H9 (cell line): ENCODE data around the gene FGR. TPM values are rescaled to one million over a fixed set of nuclear protein-coding genes. Genes with fewer than 3 reads are reported as not detected.

Experiments used
- DNase-seq: peaks from one replicate; pipeline ENCODE4 v3.0.0-alpha.2; 2017
- H2AFZ ChIP-seq: one replicate; pipeline ENCODE4 v1.6.1; 2013; ENCODE audit warnings: mild to moderate bottlenecking, low read length, control low read depth, moderate library complexity
- H2AK5ac ChIP-seq: 2 replicates; pipeline ENCODE4 v1.6.1; 2013; ENCODE audit warnings: low read length, control low read depth, mixed read lengths; ENCODE audit not compliant: insufficient read length
- H2BK120ac ChIP-seq: one replicate; pipeline ENCODE4 v1.6.1; 2013; ENCODE audit warnings: low read depth, mild to moderate bottlenecking, low read length, control low read depth, inconsistent platforms; ENCODE audit not compliant: poor library complexity, severe bottlenecking
- H2BK12ac ChIP-seq: 2 replicates; pipeline ENCODE4 v1.6.1; 2013; ENCODE audit warnings: low read length, control low read depth, mixed read lengths, low read depth; ENCODE audit not compliant: insufficient read length
- H2BK15ac ChIP-seq: 2 replicates; pipeline ENCODE4 v1.6.1; 2013; ENCODE audit warnings: low read depth, low read length, control low read depth
- H2BK20ac ChIP-seq: one replicate; pipeline ENCODE4 v1.6.1; 2013; ENCODE audit warnings: low read depth, mild to moderate bottlenecking, low read length, control low read depth, inconsistent platforms; ENCODE audit not compliant: poor library complexity, severe bottlenecking
- H2BK5ac ChIP-seq: 2 replicates; pipeline ENCODE4 v1.6.1; 2013; ENCODE audit warnings: low read length, control low read depth, mixed read lengths; ENCODE audit not compliant: insufficient read length
- H3K14ac ChIP-seq: 2 replicates; pipeline ENCODE4 v1.6.1; 2013; ENCODE audit warnings: low read length, control low read depth; ENCODE audit not compliant: insufficient read depth
- H3K18ac ChIP-seq: 2 replicates; pipeline ENCODE4 v1.6.1; 2013; ENCODE audit warnings: low read depth, mild to moderate bottlenecking, mixed read lengths, low read length, control low read depth; ENCODE audit not compliant: insufficient read length
- H3K23ac ChIP-seq: 2 replicates; pipeline ENCODE4 v1.6.1; 2013; ENCODE audit warnings: low read length, control low read depth, mixed read lengths, low read depth; ENCODE audit not compliant: insufficient read length
- H3K23me2 ChIP-seq: 2 replicates; pipeline ENCODE4 v1.6.1; 2013; ENCODE audit warnings: low read depth, mild to moderate bottlenecking, mixed read lengths, low read length, control low read depth; ENCODE audit not compliant: insufficient read length, poor library complexity, severe bottlenecking
- H3K27ac ChIP-seq: 2 replicates; pipeline ENCODE4 v1.5.1; 2013; ENCODE audit warnings: low read length, control low read depth, mixed read lengths, low read depth; ENCODE audit not compliant: insufficient read length
- H3K27me3 ChIP-seq: 2 replicates; pipeline ENCODE4 v1.6.1; 2013; ENCODE audit warnings: low read length, control low read depth, inconsistent platforms; ENCODE audit not compliant: insufficient read depth
- H3K4ac ChIP-seq: 2 replicates; pipeline ENCODE4 v1.6.1; 2013; ENCODE audit warnings: low read depth, mild to moderate bottlenecking, control low read depth, inconsistent platforms, low read length, moderate library complexity
- H3K4me1 ChIP-seq: 2 replicates; pipeline ENCODE4 v1.6.1; 2013; ENCODE audit warnings: low read length, control low read depth, inconsistent platforms; ENCODE audit not compliant: insufficient read depth
- H3K4me2 ChIP-seq: 2 replicates; pipeline ENCODE4 v1.6.1; 2013; ENCODE audit warnings: low read length, control low read depth, mixed read lengths; ENCODE audit not compliant: insufficient read length, insufficient read depth
- H3K56ac ChIP-seq: 2 replicates; pipeline ENCODE4 v1.6.1; 2013; ENCODE audit warnings: low read depth, mild to moderate bottlenecking, mixed read lengths, low read length, control low read depth; ENCODE audit not compliant: insufficient read length
- H3K79me1 ChIP-seq: 2 replicates; pipeline ENCODE4 v1.6.1; 2013; ENCODE audit warnings: low read depth, mild to moderate bottlenecking, moderate library complexity, low read length, control low read depth, inconsistent platforms; ENCODE audit not compliant: insufficient read depth, poor library complexity, severe bottlenecking
- H3K79me2 ChIP-seq: 2 replicates; pipeline ENCODE4 v1.6.1; 2013; ENCODE audit warnings: low read length, control low read depth, inconsistent platforms; ENCODE audit not compliant: insufficient read depth
- H3K9ac ChIP-seq: 2 replicates; pipeline ENCODE4 v1.6.1; 2013; ENCODE audit warnings: low read length, control low read depth, mixed read lengths; ENCODE audit not compliant: insufficient read length; ENCODE audit errors: extremely low read depth
- H3K9me3 ChIP-seq: one replicate; pipeline ENCODE4 v1.6.1; 2013; ENCODE audit warnings: low read depth, low read length, inconsistent platforms; ENCODE audit not compliant: control insufficient read depth
- H3T11ph ChIP-seq: one replicate; pipeline ENCODE4 v1.6.1; 2013; ENCODE audit warnings: mild to moderate bottlenecking, low read length, control low read depth, inconsistent platforms
- H4K20me1 ChIP-seq: one replicate; pipeline ENCODE4 v1.6.1; 2013; ENCODE audit not compliant: control insufficient read depth, insufficient read length, insufficient read depth
- H4K5ac ChIP-seq: 2 replicates; pipeline ENCODE4 v1.6.1; 2013; ENCODE audit warnings: low read depth, mild to moderate bottlenecking, mixed read lengths, low read length, control low read depth; ENCODE audit not compliant: insufficient read length
- H4K8ac ChIP-seq: replicated peaks from 2 replicates; pipeline ENCODE4 v1.6.1; 2013; ENCODE audit warnings: low read length, control low read depth, mixed read lengths, low read depth; ENCODE audit not compliant: insufficient read length
- H4K91ac ChIP-seq: 2 replicates; pipeline ENCODE4 v1.6.1; 2013; ENCODE audit warnings: low read depth, mild to moderate bottlenecking, moderate library complexity, mixed read lengths, low read length, control low read depth; ENCODE audit not compliant: insufficient read length
- H3K27ac Mint-ChIP-seq, 3 experiments: 2 replicates in 2 of 3; 3 replicates in 1 of 3; pipeline ENCODE4 v1.8.0; 2020 to 2021; ENCODE audit warnings: mixed read lengths in 3 of 3, mild to moderate bottlenecking in 1 of 3, moderate library complexity in 1 of 3
- H3K27me3 Mint-ChIP-seq: 2 replicates; pipeline ENCODE4 v1.8.0; 2021; ENCODE audit warnings: low read depth, mild to moderate bottlenecking, moderate library complexity, mixed read lengths
- H3K36me3 Mint-ChIP-seq, 3 experiments: 2 replicates in 2 of 3; 3 replicates in 1 of 3; pipeline ENCODE4 v1.8.0; 2020 to 2021; ENCODE audit warnings: low read depth in 3 of 3, mixed read lengths in 3 of 3; ENCODE audit not compliant: insufficient read depth in 1 of 3
- H3K4me1 Mint-ChIP-seq, 2 experiments: 2 replicates each; pipeline ENCODE4 v1.8.0; 2020; ENCODE audit warnings: mixed read lengths in 2 of 2
- H3K4me3 Mint-ChIP-seq, 2 experiments: 2 replicates in 1 of 2; 3 replicates in 1 of 2; pipeline ENCODE4 v1.8.0; 2020 to 2021; ENCODE audit warnings: mild to moderate bottlenecking in 2 of 2, mixed read lengths in 2 of 2, moderate library complexity in 1 of 2
- H3K9me3 Mint-ChIP-seq, 2 experiments: 2 replicates in 1 of 2; 3 replicates in 1 of 2; pipeline ENCODE4 v1.8.0; 2020; ENCODE audit warnings: mild to moderate bottlenecking in 2 of 2, mixed read lengths in 2 of 2, moderate library complexity in 1 of 2
- WGBS: extraction: QIAGEN DNeasy Blood & Tissue Kit; methylation state at CpG from one replicate; pipeline ENCODE4 v1.1.7; 2013; ENCODE audit warnings: missing lambda C conversion rate, low lambda C conversion rate, mixed read lengths; ENCODE audit not compliant: insufficient read length; ENCODE audit errors: extremely low coverage; 5-methylcytosine and 5-hydroxymethylcytosine counted together
- total RNA-seq: library from RNA; stranded (reverse); gene quantifications from 2 replicates; pipeline ENCODE4 v1.2.1, GENCODE V29; 2021
- TF ChIP-seq, protein P1 (sequence below): fragments of 200-600 bp; sonication (generic); conservative IDR thresholded peaks from 3 replicates; pipeline ENCODE4 v1.8.0; 2021; ENCODE audit warnings: antibody characterized with exemption, mild to moderate bottlenecking

FGR gene
- total RNA-seq, 1 experiment from 2014 or later, result not detected

DNA sequence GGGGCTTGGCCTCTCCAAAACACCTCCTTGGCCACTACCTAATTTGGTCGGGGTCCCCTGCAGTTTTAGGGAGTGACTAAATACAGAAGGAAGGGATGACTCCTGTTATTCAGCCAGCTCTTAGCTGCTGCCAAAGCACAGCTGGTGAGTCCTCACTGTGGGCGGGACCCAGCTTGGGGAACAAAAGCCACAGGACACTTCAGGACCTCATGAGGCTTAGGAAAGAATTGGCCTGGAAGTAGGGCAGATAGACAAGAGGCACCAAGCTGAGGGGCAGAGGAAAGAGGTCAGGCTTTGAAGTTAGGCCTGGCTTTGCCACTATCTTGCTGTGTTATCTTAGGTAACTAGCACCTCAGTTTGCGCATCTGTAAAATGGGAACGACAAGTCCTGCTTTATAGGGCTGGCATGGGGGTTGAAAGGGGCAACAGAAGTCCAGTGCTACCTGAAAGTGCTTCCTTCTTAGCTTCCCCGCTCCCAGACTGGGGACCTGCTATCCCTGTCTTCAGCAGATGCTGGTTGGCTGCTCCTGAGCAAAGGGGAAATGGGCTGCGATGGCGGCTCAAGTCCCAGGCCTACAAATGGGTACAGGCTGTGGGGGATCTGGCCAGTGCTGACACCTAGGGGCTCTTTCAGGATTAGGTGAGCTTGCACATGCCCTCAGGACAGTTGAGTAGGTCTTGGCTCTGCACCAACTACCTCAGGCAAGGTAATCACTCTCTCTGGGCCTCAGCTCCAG lies 21.3 kb upstream of the FGR start:
- Histone ChIP-seq H2BK5ac (peak overlapping the region; percentile 16), H3K23ac (no peak overlapping the region), H2AFZ (no peak overlapping the region), H3K79me1 (no peaks in the 10 kb centered on the region), H3K56ac (no peak overlapping the region), H2BK15ac (no peak overlapping the region), H3K4me2 (peak overlapping the region; percentile 8), H3K23me2 (peaks cover 7% of the 10 kb centered on the region), H3K27me3 (no peaks in the 10 kb centered on the region), H3K9ac (no peak overlapping the region), H3T11ph (no peak overlapping the region), H3K4me1 (peaks cover 5% of the 10 kb centered on the region; the same call in 1 of the 2 replicates), H4K8ac (no peak overlapping the region), H3K18ac (peak overlapping the region; percentile 73), H4K5ac (no peak overlapping the region), H3K4ac (no peak overlapping the region), H3K9me3 (no peaks in the 10 kb centered on the region), H4K20me1 (no peaks in the 10 kb centered on the region), H3K27ac (peak overlapping the region; percentile 47), H2BK120ac (no peak overlapping the region), H3K14ac (peak overlapping the region; percentile 50; the same call in 1 of the 2 replicates), H2BK20ac (no peak overlapping the region), H4K91ac (no peak overlapping the region), H2BK12ac (no peak overlapping the region), H2AK5ac (no peak overlapping the region), H3K79me2 (no peaks in the 10 kb centered on the region)
- TF ChIP-seq, protein P1, sequence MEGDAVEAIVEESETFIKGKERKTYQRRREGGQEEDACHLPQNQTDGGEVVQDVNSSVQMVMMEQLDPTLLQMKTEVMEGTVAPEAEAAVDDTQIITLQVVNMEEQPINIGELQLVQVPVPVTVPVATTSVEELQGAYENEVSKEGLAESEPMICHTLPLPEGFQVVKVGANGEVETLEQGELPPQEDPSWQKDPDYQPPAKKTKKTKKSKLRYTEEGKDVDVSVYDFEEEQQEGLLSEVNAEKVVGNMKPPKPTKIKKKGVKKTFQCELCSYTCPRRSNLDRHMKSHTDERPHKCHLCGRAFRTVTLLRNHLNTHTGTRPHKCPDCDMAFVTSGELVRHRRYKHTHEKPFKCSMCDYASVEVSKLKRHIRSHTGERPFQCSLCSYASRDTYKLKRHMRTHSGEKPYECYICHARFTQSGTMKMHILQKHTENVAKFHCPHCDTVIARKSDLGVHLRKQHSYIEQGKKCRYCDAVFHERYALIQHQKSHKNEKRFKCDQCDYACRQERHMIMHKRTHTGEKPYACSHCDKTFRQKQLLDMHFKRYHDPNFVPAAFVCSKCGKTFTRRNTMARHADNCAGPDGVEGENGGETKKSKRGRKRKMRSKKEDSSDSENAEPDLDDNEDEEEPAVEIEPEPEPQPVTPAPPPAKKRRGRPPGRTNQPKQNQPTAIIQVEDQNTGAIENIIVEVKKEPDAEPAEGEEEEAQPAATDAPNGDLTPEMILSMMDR, result peak; percentile 38; the same call in 2 of the 3 replicates
- DNase-seq, result peak; percentile 89
- H3K36me3 Mint-ChIP-seq, result no peaks in the 10 kb centered on the region
- no peak overlapping the region for H3K4me3 Mint-ChIP-seq
- peak overlapping the region in 1 of 3 experiments; percentile 61; a peak in 3 of 7 replicates for H3K27ac Mint-ChIP-seq
- WGBS, result no CpG with 5 or more reads among the region's 7 CpGs
- H3K4me1 Mint-ChIP-seq, result peaks cover 31 to 38% of the 10 kb centered on the region in 2 experiments
- H3K9me3 Mint-ChIP-seq, result no peaks in the 10 kb centered on the region; a peak in 1 of 5 replicates
- H3K27me3 Mint-ChIP-seq, result peaks cover 6% of the 10 kb centered on the region; the same call in 1 of the 2 replicates
